ENCODE data around the gene CDC42SE2.

DNA sequence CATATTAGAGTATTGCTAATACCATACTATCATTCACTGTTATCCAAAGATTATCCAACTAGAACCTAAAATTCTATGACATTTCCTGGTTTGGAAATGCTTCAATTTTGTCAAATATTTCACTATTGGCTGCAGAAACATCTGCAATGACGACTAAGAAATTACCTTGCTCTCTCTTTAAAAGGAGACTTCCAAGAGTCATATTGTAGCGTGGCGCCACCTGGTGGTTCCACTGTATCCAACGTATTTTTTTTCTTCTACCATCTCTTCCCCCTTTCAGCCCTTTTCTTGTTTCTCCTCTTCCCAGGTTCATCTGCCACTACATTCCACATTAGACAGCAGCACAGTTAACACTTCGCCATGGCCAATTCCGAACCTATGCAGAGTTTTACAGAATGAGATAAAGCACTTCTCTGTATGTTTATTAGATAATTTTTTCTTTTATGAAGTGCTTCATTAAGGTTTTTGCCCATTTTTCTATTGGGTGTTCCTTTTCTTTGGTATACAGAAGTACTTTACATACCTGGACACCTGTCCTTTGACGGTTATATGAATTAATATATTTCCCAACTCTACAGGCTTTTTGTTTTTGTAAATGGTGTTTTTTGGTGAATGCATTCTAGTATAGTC lies 153.5 kb downstream of the CDC42SE2 start:
- TF ChIP-seq SIN3A (IDR thresholded peaks at IDR 0.05; ENCODE audit: borderline replicate concordance, insufficient read depth, low read length) (no peak), POLR2AphosphoS5 (IDR thresholded peaks at IDR 0.05; ENCODE audit: low read depth, low read length) (no peak), TAF1 (IDR thresholded peaks at IDR 0.05; ENCODE audit: borderline replicate concordance, insufficient read depth, low read length) (no peak), FOXP2 (optimal IDR thresholded peaks at IDR 0.05; ENCODE audit: borderline replicate concordance, extremely low read depth, extremely low read length, insufficient read depth) (no peak)
- TF ChIP-seq, protein P1, sequence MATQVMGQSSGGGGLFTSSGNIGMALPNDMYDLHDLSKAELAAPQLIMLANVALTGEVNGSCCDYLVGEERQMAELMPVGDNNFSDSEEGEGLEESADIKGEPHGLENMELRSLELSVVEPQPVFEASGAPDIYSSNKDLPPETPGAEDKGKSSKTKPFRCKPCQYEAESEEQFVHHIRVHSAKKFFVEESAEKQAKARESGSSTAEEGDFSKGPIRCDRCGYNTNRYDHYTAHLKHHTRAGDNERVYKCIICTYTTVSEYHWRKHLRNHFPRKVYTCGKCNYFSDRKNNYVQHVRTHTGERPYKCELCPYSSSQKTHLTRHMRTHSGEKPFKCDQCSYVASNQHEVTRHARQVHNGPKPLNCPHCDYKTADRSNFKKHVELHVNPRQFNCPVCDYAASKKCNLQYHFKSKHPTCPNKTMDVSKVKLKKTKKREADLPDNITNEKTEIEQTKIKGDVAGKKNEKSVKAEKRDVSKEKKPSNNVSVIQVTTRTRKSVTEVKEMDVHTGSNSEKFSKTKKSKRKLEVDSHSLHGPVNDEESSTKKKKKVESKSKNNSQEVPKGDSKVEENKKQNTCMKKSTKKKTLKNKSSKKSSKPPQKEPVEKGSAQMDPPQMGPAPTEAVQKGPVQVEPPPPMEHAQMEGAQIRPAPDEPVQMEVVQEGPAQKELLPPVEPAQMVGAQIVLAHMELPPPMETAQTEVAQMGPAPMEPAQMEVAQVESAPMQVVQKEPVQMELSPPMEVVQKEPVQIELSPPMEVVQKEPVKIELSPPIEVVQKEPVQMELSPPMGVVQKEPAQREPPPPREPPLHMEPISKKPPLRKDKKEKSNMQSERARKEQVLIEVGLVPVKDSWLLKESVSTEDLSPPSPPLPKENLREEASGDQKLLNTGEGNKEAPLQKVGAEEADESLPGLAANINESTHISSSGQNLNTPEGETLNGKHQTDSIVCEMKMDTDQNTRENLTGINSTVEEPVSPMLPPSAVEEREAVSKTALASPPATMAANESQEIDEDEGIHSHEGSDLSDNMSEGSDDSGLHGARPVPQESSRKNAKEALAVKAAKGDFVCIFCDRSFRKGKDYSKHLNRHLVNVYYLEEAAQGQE (IDR thresholded peaks at IDR 0.05; ENCODE audit: insufficient read depth in 1 of 2, low read depth in 2 of 2, low read length in 2 of 2): no peak

Data from PFSK-1 (cell line).